HepG2 (cell line): ENCODE measurements around the gene ZNF277.

Experiments used
- CREB1 ChIP-seq, 2 experiments: fragments of 450-650 bp in 1 of 2; IDR thresholded peaks; 2 replicates each; pipeline ENCODE4 v1.6.1; 2016 to 2017; ENCODE audit warnings: control low read depth in 1 of 2, mild to moderate bottlenecking in 1 of 2, missing compliant biosample characterization in 1 of 2, missing genetic modification characterization in 1 of 2
- PAX8 ChIP-seq: sonication (generic); formaldehyde crosslinking; IDR thresholded peaks from 2 replicates; pipeline ENCODE4 v1.8.0; 2022; ENCODE audit warnings: mild to moderate bottlenecking, missing genetic modification reagents, borderline replicate concordance
- ZNF776 ChIP-seq: sonication (generic); formaldehyde crosslinking; IDR thresholded peaks from 2 replicates; pipeline ENCODE4 v1.4.0; 2020; ENCODE audit warnings: mild to moderate bottlenecking, missing genetic modification reagents
- TF ChIP-seq, protein P1 (sequence below): sonication (generic); formaldehyde crosslinking; IDR thresholded peaks from 2 replicates; pipeline ENCODE4 v1.5.0; 2020; ENCODE audit warnings: mild to moderate bottlenecking, missing genetic modification reagents, moderate library complexity
- TF ChIP-seq, protein P2 (sequence below): sonication (generic); formaldehyde crosslinking; IDR thresholded peaks from 2 replicates; pipeline ENCODE4; 2020; ENCODE audit warnings: missing genetic modification reagents, mild to moderate bottlenecking, borderline replicate concordance

DNA sequence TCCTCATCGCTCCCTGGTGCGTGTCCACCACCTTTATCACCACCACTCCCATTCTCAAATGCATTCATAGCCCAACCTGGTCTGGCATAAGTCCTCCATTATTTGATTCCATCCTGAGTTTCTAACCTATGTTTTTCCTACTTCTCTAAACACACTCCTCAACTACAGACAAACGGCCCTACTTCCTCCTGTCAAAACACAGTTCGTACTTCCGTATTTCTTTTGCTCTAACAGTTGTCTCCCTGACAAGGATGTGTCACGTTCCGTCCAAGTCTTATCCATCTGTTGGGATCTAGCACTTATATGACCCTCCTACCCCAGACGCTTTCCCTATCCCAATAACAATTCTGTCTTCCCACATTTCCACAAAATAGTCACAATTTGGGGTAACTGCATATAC lies 47.1 kb upstream of the ZNF277 start:
- TF ChIP-seq, protein P1, sequence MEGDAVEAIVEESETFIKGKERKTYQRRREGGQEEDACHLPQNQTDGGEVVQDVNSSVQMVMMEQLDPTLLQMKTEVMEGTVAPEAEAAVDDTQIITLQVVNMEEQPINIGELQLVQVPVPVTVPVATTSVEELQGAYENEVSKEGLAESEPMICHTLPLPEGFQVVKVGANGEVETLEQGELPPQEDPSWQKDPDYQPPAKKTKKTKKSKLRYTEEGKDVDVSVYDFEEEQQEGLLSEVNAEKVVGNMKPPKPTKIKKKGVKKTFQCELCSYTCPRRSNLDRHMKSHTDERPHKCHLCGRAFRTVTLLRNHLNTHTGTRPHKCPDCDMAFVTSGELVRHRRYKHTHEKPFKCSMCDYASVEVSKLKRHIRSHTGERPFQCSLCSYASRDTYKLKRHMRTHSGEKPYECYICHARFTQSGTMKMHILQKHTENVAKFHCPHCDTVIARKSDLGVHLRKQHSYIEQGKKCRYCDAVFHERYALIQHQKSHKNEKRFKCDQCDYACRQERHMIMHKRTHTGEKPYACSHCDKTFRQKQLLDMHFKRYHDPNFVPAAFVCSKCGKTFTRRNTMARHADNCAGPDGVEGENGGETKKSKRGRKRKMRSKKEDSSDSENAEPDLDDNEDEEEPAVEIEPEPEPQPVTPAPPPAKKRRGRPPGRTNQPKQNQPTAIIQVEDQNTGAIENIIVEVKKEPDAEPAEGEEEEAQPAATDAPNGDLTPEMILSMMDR (CRISPR knock-in tag) = no peak
- TF ChIP-seq PAX8 (CRISPR knock-in tag) (no peak), CREB1 (IDR thresholded peaks at IDR 0.05) (no peak), CREB1 (CRISPR knock-in tag; IDR thresholded peaks at IDR 0.05) (no peak), ZNF776 (CRISPR knock-in tag) (no peak)
- TF ChIP-seq, protein P2, sequence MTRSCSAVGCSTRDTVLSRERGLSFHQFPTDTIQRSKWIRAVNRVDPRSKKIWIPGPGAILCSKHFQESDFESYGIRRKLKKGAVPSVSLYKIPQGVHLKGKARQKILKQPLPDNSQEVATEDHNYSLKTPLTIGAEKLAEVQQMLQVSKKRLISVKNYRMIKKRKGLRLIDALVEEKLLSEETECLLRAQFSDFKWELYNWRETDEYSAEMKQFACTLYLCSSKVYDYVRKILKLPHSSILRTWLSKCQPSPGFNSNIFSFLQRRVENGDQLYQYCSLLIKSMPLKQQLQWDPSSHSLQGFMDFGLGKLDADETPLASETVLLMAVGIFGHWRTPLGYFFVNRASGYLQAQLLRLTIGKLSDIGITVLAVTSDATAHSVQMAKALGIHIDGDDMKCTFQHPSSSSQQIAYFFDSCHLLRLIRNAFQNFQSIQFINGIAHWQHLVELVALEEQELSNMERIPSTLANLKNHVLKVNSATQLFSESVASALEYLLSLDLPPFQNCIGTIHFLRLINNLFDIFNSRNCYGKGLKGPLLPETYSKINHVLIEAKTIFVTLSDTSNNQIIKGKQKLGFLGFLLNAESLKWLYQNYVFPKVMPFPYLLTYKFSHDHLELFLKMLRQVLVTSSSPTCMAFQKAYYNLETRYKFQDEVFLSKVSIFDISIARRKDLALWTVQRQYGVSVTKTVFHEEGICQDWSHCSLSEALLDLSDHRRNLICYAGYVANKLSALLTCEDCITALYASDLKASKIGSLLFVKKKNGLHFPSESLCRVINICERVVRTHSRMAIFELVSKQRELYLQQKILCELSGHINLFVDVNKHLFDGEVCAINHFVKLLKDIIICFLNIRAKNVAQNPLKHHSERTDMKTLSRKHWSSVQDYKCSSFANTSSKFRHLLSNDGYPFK (CRISPR knock-in tag) = no peak
